Fibroblast of mammary gland (primary cell): ENCODE measurements around the gene UFSP1.

Experiments
- DNase-seq: peaks from one replicate; pipeline ENCODE4 v3.0.0-alpha.2; 2010; ENCODE audit warnings: low read depth
- H3K4me3 ChIP-seq: 2 replicates; pipeline ENCODE4 v1.5.1; 2011; ENCODE audit warnings: low read depth, mild to moderate bottlenecking, low read length, moderate library complexity; ENCODE audit not compliant: control insufficient read depth
- CTCF ChIP-seq: conservative IDR thresholded peaks from 2 replicates; pipeline ENCODE4 v1.5.1; 2011; ENCODE audit warnings: low read depth, low read length, inconsistent platforms; ENCODE audit not compliant: control insufficient read depth, insufficient read depth

The UFSP1 gene

DNA sequence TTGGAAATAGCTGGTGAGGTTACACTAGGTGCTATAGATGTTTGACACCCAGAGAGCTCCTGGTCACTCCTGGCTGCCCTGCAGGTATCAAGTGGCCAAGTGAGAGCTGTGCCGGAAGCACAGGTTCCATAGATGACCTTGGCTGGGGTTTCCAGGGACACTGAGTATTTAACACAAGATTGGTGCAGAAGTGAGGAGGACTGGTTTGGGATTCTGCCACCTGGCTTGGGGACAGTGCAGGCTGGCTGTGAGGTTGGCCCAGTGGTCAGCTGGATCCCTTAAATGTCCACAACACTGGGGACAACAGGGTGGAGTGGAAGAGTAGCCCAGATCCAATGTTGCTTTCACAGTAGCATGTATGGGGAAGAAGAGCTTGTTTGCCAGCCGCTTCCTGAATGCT, 11.5 kb upstream of the UFSP1 start:
- no peak overlapping the region for H3K4me3 ChIP-seq
- TF ChIP-seq CTCF: no peak
- DNase-seq: no peak

- no peak for DNase-seq
- TF ChIP-seq CTCF: no peak
- no peak overlapping the region for H3K4me3 ChIP-seq
Observed at GRCh38 chr7:100899432-100899831, 9.9 kb upstream of the UFSP1 start.

- TF ChIP-seq CTCF: no peak
- no peak overlapping the region for H3K4me3 ChIP-seq
- no peak for DNase-seq
Observed at GRCh38 chr7:100897772-100898454, 8.4 kb upstream of the UFSP1 start.

DNA sequence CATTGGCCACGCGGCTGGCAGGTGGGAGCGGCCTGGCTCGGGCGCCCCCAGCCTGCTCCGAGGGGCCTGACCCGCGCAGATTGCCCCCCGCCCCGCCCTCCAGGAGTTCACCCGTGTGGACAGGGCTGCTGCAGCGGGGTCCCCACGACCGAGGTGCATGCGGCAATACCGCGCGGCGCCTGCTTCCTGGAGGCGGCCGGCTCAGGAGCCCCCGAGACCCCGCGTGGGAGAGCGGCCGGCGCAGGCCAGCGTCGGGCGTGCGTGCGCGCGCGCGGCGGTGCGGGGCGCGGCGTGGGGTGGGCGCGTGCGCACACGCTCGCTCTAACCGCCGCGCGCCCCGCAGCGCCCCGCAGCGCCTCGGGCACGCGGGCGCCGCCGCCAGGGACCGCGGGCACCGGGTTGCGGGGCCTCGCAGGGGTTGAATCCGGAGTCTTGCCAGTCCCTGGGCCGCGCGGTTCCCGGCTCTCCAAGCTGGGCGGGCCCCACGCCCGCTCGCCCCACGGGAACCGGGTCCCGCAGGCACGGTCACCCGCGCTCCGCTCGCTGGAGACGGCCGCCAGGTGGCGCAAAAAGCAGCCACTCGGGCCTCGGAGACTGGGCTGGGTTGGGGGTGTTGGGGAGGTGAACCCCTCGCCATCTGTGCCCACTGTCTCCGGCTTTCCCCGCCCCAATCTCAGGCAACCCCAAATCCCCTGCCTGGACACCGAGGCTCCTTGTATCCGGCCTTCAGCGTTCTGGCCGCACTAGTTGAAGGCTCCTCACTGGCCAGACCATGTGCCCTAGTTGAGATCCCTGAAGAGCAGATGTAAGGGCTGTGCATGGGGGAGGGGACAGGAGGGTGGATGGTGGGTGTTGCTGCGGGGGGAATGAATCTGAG, 7.5 kb upstream of the UFSP1 start:
- TF ChIP-seq CTCF: peak; percentile 38
- no peak for DNase-seq
- H3K4me3 ChIP-seq: no peak overlapping the region

- no peak overlapping the region for H3K4me3 ChIP-seq
- DNase-seq: no peak
- no peak for TF ChIP-seq CTCF
Observed at GRCh38 chr7:100895956-100896731, 6.6 kb upstream of the UFSP1 start.

GRCh38 chr7:100895701-100895955, 6.1 kb upstream of the UFSP1 start, which contains the start of gene ACHE:
Gene ACHE, minus strand, starts transcription at chr7:100895888. Its CDS starts 1,656 bp downstream, at chr7:100894232.
- no peak for DNase-seq
- H3K4me3 ChIP-seq: peak within 1 kb of the TSS; percentile 23
- no peak for TF ChIP-seq CTCF
